GM21381 (cell line): ENCODE results near the gene RBM10.

Source experiments
- ATAC-seq: cut with Tn5 transposase; IDR thresholded peaks from one replicate; pipeline ENCODE4 v1.9.1; 2021; ENCODE audit warnings: mild to moderate bottlenecking, moderate library complexity; ENCODE audit not compliant: unreplicated experiment

The RBM10 gene

DNA sequence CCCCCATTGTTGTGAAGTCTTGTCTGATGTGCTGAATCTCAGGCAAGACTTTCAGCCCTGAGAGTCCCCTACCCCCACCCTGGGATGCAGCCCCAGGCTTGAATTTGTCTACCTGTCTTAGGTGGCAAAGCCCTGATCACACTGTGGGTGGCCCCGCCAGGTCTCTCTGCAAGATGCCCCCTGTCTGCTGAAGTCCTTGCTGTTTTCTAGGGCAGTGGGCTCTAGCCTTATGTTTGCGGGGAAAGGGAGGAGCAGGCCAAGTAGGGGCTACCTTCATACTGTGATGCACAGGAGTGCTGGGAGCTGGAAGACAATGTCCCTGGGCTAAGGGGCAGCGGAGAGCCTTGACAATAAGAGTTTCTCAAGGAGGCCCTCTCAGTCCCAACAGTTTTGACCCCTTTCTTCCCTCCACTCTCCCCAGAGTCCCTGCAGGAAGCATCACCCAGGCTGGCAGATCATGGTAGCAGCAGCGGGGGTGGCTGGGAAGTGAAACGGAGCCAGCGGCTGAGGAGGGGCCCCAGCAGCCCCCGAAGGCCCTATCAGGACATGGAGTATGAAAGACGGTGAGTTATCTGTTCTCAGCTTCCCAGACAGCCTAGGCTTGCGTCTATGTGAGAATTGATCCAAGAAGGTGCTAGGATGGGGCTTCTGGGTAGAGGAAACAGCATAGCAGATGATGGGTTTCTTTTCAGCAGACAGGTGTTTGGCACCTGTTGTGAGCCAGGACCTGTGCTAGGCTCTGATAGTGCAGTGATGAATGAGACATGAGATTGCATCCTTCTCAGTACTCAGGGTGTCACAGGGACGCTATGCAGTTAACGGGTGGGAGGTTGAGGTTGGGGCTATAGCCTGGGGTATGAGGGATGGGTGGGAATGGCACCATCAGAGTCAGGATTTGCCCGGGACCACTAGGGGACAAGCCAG lies 2.2 kb downstream of the RBM10 start:
- ATAC-seq = no peak

GRCh38 chrX:47148946-47149345 lies 3.9 kb downstream of the RBM10 start:
- no peak for ATAC-seq

GRCh38 chrX:47151435-47151834 lies 6.4 kb downstream of the RBM10 start:
- no peak for ATAC-seq

- ATAC-seq = no peak
Measured at GRCh38 chrX:47156611-47157520, 11.8 kb downstream of the RBM10 start.

DNA sequence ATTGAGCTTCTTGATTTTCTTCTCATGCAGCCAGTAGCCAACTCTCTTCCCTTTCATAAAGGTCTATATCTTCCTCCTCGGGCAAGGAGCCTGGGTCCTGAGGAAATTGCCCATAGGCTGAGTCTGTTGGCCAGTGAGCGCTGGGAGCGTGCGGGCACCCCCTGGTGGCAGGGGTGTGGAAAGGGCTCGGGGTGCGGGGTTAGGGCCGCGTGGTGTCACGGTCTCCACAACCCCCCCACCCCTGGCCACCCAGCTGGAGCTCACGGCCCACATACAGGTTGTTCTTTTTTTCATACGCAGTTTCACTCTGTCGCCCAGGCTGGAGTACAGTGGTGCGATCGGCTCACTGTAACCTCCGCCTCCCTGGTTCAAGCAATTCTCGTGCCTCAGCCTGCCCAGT lies 13.1 kb downstream of the RBM10 start:
- ATAC-seq = no peak

DNA sequence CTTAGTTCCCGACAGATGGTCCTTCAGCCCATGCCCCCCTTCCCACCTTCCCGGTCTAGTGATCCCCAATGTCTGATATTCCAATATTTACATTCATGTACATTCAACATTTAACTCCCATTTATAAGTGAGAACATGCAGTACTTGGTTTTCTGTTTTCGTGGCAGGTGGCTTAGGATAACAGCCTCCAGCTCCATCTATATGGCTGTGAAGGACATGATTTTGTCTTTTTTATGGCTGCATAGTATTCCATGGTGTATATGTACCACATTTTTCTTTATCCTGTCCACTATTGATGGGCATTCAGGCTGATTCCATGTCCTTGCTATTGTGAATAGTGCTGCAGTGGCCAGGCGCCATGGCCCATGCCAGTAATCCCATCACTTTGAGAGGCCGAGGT lies 13.8 kb downstream of the RBM10 start:
- no peak for ATAC-seq

- no peak for ATAC-seq
Measured at GRCh38 chrX:47160781-47161180, 15.8 kb downstream of the RBM10 start.

- ATAC-seq = no peak
Measured at GRCh38 chrX:47162927-47163583, 18.0 kb downstream of the RBM10 start.

DNA sequence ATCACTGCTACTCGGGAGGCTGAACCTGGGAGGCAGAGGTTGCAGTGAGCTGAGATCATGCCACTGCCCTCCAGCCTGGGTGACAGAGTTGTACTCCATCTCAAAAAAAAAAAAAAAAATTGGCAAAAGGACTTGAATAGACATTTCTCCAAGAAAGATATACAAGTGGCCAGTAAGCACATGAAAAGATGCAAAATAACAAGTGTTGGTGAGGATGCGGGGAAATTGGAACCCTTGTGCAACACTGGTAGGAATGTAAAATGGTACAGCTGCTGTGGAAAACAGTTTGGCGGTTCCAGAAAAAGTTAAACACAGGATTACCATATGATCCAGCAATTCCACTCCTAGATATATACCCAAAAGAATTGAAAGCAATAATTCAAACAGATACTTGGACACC lies 19.4 kb downstream of the RBM10 start:
- no peak for ATAC-seq

DNA sequence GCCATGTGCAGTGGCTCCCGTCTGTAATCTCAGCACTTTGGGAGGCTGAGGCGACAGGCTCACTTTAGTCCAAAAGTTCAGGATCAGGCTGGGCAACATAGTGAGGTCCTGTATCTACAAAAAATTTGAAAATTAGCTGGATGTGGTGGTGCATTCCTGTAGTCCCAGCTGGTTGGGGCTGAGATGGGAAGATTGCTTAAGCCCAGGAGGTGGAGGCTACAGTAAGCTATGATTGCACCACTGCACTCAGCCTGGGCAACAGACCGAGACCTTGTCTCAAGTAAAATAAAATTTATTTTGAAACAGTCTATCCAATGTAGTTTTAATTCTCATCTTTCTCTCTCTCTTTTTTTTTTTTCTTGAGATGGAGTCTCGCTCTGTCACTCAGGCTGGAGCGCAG lies 21.1 kb downstream of the RBM10 start:
- ATAC-seq = no peak

GRCh38 chrX:47168495-47169073 lies 23.6 kb downstream of the RBM10 start:
- ATAC-seq = no peak

GRCh38 chrX:47169273-47169672 lies 24.3 kb downstream of the RBM10 start:
- ATAC-seq = no peak

DNA sequence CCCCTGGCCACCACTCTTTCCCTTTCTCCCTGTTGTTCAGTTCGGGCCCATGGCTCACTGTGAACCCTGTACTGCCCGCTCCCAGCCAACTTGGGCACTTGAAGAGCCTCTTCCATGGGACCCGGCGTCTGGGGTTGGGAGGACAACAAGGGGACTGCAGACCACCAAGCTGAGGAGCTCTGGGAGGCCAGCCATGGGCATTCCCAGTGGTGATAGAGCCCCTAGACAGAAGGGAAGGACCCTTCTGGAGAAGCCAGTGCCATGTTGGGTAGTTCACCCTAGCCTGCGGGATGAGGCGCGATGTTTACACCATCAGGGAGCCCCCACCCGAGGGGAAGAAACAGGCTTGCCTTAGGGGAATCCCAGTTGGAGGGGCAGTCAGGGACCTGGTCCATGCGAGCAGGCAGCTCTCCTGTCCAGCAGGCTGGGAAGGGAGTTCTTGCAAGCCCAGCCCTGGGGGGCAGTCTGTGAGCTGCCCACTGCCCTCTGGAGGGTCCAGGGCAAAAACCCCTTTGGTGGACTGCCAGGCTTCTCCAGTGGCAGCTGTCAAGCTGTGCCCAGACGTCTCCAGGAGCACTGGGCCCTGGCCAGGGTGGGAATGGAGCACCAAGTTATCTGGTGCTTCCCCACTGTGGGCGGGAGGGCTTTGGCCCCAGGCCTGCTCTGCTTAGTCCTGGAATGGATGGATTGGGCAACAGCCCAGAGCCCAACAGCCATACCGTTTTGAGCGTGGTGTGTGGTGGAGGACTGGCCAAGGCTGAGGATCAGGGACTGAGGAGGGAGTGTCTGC lies 24.9 kb downstream of the RBM10 start:
- ATAC-seq = no peak

GRCh38 chrX:47170861-47171692 lies 26.1 kb downstream of the RBM10 start:
- ATAC-seq = no peak

DNA sequence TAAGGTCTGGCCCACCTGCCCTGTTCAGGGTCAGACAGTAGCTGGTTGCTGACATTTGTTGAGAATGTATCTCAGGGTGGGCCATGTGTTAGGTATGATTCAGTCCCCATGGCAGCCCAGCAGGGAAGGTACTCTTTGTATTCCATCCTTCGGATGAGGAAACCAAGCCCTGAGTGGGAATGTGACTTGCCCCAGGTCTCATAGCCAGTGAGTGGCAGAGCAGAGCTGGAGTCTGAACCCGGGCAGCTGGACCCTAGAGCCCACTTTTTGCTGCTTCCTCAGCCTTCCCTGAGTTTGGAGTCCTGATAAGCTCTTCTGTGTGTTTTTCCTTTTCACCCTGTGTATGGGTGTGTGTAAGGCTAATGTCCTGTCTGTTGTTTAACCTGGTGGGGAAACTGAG lies 27.0 kb downstream of the RBM10 start:
- ATAC-seq = no peak

DNA sequence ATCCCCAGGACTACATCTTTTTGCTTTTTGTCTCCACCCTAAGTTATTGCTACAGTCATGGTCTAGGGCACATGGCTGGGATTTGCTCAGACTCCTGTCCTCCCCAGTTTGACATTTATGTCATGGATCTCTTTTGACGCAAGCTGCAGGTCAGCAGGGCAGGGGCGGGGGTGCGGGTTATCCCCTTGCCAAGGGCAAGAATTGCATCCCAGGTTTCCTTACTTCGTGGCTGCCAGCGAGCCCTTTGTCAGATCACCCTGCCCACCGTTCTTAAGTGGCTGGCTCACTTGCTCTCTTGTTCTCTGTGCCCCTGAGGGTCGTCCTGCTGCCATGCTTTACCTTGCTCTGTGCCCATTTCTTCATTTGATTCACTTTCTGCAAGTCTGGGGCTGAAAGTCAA lies 27.5 kb downstream of the RBM10 start:
- ATAC-seq = no peak

DNA sequence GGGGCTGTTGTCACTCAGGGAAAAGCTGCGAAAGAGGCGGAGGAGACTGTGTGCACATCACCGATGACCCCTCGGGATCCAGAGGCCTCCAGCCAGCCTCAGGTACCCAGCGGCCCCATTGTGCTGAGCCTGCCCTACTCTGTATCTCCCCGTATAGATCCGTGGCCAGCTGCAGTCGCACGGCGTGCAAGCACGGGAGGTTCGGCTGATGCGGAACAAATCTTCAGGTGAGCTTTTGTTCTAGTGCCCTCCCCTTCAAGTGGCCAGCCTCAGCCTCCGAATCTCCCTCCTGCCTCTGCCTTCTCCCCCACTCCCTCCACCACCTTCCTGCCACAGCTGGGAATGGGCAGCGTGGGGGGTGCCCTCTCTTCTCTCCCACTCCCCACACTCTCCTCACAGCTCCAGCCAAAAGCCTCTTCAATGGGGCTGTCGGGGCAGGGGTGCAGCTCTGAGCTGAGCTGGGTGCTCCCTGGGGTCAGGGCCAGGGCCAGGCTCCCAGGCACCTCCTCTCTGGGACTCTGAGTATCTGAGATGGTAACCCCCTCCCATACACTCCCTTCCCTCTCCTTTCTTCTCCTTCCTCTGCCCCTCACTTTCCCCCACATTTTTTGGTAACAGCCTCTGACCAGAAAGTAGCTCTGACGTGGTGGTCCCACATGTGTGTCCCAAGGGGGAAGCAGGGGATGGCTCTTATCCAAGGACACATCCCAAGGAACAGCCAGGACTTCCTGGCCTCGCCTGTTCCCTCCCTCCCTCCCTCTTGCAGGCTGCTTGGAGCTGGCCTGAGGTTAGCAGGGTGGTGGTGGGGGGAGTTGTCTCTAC lies 28.2 kb downstream of the RBM10 start:
- no peak for ATAC-seq

GRCh38 chrX:47174376-47174775 lies 29.4 kb downstream of the RBM10 start:
- no peak for ATAC-seq
